NCI-H69 (cell line): ENCODE measurements around the gene SLCO4A1.
A peak's percentile ranks its signal among the peaks of the same experiment; 100 is the strongest.

Experiments used
- DNase-seq: peaks from one replicate; lab custom pipeline; 2025; lab: John Stamatoyannopoulos, UW

The SLCO4A1 gene, protein sequence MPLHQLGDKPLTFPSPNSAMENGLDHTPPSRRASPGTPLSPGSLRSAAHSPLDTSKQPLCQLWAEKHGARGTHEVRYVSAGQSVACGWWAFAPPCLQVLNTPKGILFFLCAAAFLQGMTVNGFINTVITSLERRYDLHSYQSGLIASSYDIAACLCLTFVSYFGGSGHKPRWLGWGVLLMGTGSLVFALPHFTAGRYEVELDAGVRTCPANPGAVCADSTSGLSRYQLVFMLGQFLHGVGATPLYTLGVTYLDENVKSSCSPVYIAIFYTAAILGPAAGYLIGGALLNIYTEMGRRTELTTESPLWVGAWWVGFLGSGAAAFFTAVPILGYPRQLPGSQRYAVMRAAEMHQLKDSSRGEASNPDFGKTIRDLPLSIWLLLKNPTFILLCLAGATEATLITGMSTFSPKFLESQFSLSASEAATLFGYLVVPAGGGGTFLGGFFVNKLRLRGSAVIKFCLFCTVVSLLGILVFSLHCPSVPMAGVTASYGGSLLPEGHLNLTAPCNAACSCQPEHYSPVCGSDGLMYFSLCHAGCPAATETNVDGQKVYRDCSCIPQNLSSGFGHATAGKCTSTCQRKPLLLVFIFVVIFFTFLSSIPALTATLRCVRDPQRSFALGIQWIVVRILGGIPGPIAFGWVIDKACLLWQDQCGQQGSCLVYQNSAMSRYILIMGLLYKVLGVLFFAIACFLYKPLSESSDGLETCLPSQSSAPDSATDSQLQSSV

DNA sequence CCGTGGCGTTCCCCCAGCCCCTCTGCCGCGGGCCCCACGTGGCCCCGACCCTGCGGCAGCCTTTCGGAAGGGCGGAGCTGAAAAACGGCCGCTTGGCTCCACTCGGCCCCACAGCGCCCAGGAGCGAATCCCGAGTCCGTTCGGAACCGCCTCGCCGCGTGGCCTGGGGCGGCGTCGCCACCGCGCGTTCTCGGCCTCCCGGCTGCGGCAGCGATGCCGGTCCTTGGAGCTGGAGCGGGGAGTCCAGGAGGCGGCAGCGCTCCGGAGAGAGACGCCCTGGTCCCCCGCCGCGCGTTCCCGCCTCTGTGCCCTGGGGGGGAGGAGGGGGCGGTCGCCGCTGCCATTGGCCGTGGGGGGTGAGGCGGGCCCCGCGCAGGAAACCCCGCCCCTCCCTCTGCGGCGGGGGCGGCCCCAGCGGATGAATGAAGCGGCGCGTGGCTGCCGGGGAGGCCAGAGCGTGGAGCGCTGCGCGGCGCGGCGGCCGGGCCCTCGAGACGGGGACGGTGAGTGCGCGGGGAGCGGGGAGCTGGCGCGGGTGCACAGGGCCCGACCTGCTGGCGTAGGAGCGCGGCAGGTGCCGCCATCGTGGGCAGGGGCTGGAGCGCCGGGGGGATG lies at the start of gene SLCO4A1:
Gene SLCO4A1 (plus strand): TSS at position 453 of the 615 bp plus-strand sequence. CDS start 13,952 bp downstream, outside the sequence.
- DNase-seq, result peak; percentile 89

DNA sequence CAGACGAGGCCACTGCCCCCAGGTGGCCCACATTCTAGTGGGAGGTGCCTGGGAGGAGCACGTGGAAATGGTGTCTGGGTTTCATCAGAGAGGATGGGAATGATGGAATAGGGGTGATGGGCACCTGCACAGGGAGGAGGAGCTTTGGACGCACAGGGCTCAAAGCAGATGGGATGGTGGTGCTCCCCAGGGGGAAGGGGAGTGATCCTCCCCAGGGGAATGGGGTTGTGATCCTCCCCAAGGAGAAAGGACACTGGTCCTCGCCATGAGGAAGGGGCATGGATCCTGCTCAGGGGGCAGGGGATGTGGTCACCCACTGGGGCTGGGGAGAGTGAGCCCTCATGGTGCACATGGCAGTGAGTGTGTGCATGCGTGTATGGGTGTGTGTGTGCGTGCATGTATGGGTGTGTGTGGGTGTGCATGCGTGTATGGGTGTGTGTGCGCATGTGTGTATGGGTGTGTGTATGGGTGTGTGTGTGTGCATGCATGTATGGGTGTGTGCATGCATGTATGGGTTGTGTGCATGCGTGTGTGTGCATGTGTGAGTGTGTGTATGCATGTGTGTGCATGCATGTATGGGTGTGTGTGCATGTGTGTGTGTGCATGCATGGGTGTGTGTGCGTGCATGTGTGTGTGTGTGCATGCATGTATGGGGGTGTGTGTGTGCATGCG lies 49.7 kb upstream of the SLCO4A1 start:
- DNase-seq, result no peak

DNA sequence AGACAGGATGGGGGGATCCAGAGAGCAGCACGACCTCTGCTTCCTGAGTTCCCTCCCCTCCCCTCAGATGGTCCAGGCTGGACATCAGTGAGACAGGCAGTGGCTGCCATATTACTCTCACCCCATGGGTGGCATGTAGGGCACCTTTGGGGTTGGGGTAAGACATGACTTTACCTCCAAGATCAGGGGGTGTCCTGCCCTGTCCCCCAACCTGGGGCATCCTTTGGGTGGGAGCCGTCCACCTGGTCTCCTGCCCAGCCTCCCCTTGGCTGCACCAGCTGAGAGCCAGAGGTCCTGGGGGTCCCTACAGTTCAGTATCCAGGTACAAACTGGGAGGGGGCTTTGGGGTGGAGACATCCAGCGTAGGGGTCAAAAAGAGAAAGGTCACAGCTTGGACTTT lies 48.7 kb upstream of the SLCO4A1 start:
- DNase-seq, result no peak

DNA sequence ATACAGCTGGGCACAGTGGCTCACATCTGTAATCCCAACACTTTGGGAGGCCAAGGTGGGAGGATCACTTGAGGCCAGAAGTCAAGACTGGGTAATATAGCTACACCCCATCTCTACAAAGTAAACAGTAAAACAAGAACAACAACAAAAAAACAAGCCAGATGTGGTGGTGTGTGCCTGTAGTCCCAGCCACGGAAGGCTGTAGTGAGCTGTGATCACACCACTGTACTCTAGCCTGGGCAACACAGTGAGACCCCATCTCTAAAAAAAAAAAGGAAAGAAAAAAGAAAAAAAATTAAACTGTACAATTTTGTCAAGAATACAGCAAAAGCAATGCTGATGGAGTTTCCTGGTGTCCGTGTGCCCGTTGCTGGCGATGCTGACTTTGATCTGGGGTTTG lies 47.2 kb upstream of the SLCO4A1 start:
- DNase-seq, result no peak

DNA sequence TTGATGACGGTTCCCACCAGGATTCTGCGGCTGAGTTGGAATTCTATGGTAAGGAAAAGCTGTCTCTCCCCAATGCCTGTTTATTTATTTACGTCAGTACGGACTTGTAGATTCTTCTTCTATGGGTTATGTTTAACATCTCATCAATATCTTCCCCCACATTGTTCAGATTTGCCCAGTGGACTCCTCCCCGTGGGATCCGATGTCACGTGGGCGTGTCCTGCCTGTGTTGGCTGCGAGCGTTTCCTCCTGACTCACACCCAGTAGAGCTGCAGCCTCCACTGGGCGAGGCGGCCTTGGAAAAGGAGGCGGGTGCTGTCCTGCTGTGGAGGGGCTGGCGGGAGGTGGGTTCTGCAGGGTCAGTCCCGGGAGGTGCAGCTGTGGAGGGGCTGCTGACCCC lies 46.8 kb upstream of the SLCO4A1 start:
- peak; percentile 45 for DNase-seq

DNA sequence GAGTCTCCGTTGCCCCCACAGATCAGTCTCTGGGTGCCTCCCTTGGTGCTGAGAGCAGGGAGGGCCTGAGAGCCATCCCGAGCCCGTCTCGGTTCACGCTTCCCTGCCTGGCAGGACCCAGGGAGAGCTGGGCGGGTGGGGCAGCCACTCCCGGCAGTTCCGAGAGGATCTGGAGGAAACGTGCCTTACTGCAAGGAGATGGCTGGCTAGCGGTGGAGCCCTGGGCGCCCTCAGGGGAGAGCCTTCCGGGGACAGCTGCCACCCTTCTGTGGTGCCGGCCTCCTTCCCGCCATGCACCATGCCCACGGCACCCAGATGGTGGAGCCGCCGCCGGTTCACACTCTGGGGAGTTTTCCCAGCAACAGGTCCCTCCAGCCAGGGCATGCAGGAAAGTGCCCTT lies 45.8 kb upstream of the SLCO4A1 start:
- no peak for DNase-seq

DNA sequence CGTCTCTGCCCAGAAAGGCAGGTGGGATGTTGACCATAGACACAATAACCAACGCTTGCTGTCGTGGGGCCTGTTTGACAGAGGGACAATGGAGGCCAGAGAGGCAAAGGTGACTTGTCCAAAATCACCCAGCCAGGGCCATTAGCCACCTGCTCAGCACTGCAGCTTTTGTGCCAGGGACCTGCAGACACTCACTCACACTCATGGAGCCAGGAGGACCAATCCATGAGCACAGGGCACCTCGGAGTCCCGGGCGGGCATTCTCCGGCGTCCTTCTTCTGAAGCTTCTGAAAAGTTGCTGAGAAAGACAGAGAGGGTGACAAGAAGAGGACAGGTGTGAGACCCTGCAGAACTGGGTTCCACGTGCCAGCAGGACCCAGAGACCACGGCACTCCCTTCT lies 45.4 kb upstream of the SLCO4A1 start:
- DNase-seq, result no peak

DNA sequence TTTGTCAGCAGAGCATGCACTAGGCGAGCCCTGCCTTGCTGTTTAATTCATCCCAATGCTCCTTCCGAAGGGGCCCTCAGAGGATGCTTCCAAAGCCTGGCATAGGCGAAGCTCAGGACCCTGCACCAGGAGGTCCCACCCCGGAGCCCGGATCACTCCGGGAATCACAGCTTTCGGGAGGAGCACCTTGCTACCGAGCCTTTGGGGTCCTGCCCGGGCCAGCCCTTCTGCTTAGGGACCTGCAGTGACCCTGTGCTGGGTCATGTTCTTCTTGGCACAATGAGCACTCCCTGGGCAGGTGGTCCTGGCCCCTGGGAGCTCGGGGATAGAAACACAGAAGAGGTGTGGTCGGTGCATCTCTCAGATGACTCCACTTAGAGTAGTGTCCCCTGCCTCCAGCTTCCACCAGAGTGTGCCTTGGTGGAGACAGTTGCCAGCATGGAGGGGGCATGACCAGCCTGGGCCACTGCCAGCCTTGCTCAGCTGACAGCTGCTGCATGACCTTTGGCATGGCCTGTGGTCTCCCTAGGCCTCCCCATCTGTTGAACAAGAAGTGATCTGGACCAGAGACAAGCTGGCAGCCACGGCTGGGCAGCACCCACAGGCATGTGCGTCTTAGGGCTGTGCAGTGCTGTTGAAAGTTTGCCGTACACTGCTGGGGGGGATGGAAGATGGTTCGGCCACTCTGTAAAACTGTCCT lies 44.7 kb upstream of the SLCO4A1 start:
- no peak for DNase-seq

DNA sequence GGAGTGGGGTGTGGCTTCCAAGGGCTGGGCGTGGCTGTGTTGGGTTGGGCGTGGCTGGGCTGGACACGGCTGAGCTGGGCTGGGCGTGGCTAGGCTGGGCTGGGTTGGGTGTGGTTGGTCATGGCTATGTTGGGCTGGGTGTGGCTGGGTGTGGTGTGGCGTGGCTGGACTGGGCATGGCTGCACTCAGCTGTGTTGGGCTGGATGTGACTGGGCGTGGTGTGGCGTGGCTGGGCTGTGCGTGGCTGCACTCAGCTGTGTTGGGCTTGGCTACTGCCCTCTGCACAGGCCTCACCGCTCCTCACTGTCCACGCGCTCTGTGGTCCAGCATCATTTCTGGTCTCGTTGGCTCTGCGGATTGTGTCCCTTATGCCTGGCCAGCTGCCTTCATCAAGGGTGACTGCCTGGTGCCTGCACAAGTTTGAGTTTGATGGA lies 43.5 kb upstream of the SLCO4A1 start:
- peak; percentile 47 for DNase-seq

DNA sequence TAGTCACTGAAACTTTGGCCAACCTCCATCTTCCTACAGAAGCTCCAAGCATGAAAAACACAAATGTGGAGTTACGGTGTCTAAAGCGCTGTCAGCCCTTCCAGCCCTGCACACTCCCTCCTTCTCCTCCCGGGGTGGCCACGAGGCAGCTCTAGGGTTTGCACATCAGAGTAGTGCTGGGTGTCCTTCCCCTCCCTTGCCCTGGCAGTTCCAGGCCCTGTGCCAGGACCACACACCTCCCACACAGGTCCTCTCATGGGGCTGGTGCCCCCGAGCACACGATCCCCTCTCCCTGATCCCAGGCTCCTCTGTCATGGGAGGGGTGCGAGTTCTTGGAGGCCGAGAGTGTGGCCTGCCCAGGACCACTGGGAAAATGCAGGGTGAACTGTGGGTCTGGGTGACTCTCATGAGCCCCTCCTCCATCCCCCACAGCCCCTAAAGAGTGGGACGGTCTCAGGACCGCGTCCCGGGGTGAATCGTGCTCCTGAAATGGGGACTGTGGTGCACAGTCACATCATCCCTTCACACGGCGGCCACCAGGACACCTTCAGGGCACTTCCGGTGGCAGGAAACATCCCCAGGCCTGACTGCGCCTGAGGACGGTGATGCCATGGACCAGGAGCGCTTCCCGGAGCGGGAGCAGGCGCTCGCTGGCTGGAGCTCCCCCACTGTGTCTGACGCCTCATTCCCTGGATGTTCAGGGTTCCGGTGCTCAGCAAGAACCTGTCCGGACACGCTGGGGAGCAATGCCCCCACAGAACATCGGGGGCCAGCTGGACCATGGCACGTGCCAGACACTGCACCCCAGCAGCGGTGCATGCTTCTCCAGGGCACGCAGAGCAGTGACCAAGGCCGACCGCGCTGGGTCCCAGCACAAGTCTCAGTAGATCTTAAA lies 42.8 kb upstream of the SLCO4A1 start:
- DNase-seq, result no peak

DNA sequence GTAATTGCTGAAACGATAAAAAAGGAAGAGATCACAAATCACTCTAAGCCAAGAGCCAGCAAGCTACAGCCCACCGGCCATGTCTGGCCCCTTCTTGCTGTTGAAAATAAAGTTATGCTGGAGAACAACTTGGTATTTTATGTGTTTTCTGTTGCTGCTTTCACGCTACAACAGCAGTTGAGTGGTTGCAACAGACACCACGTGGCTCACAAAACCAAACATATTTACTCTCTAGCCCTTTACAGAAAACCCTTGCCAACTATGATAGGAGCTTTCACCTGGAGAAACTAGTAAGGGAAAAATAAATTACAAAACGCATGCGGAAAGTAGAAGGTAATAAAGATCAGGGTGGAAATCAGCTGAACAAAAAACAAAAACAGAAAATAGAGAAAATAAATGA lies 41.1 kb upstream of the SLCO4A1 start:
- DNase-seq, result no peak

DNA sequence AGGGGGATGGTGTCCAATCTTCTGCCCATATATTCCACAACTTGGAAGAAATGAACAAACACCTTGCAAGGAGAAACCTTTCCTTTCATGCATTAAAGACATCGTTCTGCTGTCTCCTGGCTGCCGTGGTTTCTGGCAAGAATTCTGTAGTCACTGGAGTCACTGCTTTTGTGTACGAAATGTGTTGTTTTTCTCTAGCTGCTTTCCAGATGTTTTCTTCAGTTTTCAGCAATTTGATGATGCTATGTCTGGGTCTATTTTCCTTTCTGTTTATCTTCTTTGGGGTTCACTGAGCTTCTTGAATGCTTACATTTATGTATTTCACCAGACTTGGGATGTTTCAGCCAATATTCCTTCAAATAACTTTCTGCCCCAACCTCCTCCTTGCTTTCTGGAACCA lies 40.6 kb upstream of the SLCO4A1 start:
- no peak for DNase-seq

DNA sequence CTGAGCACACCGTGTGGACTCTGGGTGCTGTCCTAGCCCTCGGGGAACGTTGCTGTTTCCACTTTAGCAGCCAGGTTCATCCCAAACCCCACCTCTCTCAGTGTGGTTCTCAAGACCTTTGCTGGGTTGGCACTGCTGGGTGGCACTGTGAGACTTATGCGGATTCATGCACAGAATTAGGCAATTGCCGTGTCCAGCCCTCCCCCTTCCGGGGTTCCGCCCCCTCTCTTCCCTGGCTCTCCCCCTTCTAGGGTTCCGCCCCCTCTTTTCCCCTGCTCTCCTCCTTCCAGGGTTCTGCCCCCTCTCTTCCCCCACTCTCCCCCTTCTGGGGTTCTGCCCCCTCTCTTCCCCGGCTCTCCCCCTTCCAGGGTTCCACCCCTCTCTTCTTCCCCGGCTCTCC lies 39.8 kb upstream of the SLCO4A1 start:
- peak; percentile 51 for DNase-seq

DNA sequence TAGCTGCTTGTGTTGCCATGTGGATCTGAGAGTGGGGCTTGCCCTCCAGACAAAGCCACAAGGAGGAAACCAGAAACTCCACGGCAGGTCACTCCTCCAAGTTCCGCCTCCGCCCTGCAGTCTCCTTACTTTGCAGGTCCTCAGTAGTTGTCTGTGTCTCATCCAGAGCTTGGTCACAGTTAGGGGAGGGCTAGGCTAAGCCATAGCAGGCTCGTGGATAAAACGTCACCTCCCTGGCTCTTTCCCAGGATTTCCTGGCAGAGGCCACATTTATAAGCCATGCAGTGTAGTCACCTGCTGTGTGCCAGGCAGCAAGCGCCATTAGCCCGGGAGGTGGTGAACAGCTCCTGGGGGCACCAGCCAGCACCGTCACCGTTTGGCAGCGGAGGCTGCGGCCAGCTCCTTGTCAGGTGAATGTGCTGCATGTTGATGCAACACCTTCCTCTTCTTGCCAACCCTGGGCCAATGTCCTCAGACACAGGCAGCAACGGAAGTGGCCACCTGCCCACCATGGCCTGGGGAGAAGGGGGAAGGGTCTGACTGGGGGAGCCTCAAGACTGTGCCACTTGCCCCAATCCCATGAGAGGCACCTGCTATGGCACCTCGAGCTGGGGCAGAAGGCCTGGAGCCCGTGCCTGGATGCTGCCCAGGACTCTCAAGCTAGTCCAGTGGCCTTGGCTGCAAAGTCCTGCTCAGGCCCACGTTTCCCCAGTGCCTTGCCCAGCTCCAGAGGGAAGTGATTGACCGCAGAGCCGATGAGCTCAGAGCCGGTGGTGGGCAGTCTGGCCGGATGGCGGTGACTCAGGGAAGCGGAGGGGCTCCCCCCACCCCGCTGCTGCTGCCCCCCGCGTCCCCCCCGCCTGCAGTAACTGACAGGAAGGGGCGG lies 39.0 kb upstream of the SLCO4A1 start:
- DNase-seq, result peak; percentile 90

DNA sequence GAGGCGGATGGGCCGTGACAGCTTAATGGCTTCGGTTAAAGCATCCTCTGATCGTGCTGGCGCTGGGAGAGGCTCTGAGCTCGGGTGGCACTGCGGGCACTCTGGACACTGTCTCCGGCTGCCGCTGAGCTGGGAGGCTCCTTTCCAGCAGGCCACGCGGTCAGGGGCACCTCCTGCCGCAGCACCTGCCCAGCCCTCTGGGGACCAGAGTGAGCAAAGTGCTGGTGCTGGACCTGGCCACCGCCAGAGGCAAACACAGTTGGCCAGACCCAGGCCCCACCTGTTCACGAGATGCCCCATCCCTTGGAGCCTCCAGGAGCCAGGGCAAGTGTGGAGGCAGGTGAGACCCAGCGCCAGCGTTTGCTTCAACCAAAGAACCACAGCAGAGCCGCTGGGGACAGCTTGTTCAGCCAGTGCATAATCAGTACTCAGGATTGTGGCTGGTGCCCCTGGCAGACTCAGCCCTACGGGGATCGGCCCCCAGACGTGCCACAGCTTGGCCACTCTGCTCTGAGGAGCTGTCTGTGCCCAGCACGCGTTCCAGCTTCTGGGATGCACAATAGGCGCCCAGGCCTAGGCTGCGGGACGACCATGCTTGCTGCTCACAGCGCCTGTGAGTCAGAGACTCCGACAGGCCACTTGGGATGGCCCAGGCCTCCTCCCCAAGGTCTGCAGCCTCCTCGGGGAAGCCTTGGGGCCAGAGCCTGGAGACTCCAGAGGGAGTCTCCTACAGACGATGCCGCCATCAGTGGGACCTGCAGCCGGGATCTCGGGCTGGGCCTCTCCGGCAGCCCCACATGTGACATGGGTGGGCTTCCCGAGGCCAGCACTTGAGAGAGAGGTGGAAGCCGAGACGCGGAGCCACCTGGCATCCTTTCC lies 38.2 kb upstream of the SLCO4A1 start:
- peak; percentile 63 for DNase-seq

DNA sequence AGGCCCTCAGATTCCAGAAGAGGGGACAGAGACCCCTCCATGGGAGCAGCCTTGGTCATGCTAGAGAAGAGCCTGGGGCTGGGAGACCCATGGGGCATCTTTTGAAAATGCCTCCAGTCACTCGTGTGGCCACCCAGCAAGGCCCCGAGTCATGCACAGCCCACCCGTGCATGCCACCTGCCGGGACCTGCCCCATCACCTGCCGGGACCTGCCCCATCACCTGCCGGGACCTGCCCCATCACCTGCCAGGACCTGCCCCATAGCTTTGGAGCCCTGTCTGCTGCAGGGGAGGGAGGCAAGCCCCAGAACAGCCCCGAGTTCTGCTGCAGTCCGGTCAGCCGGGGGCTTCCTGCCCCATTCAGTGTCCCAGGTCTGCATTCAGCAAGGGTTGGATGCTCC lies 37.5 kb upstream of the SLCO4A1 start:
- no peak for DNase-seq

DNA sequence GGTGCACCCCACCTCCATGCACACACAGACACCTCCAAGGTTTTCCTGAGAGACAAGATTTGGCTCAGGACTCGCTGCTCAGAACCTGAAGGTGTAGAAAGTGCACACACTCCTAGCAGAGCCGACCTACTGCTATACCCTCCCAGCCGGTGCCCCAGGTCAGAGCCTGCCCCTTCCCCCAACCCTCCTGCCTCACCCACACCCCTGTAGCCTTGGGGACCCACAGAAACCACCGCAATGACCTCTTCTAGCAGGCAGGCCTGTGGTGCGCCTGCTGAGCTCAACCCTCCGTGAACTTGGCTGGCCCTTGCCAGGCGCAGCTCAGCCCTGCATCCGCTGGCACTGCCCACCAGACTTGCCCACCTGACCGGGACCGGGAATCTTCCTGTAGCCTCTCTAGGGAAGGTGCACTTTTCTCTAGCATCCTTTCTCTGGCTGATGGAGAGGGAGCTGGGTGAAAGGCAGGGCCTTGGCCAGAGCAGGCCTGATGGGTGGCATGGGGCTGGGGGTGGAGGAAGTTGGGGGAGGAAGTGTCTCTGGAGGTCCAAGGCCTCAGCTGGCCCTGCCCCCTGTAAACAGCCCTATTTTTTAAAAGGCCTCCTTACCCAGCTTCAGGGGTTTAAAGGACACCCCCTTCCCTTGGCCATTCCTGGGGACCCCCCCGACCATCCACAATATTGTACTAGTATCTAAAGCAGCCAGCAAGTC lies 36.9 kb upstream of the SLCO4A1 start:
- no peak for DNase-seq

DNA sequence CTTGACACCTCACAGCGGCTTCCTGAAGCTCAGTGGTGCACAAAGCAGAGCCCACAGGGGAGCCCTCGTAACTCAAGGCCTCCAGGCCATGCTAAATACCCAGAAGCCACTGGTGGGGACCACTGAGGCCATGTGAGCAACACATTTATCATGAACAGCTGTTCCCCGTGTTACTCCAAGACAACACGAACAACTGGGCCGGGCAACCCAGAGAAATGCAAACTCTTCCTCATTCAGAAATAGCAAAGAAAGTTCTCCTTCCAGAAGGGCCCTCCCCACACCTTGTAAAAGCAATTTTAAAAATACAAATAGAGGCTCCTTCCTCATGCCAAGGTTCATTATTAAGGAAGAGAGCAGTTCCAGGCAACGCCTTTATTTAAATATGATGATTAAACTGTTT lies 36.3 kb upstream of the SLCO4A1 start:
- no peak for DNase-seq
